CD4-positive, alpha-beta T cell (primary cell): ENCODE measurements around the gene MAP1LC3B. TPM values are rescaled to one million over a fixed set of nuclear protein-coding genes. Genes with fewer than 3 reads are reported as not detected.

Experiments used
- ATAC-seq: fragments of 200-7000 bp; cut with Tn5 transposase; one replicate; pipeline ENCODE4 v1.10.0; 2022; ENCODE audit warnings: mild to moderate bottlenecking; ENCODE audit not compliant: poor library complexity
- CTCF ChIA-PET: fragments of 350-600 bp; sonication (Branson Sonifier 250); formaldehyde crosslinking; loops from one replicate; lab custom pipeline; 2021; ENCODE audit warnings: antibody characterized with exemption, inconsistent platforms; lab: Charles Lee
- POLR2A ChIA-PET: fragments of 350-600 bp; sonication (Branson Sonifier 250); formaldehyde crosslinking; loops from one replicate; lab custom pipeline; 2021; ENCODE audit warnings: antibody characterized with exemption, inconsistent platforms; lab: Charles Lee
- DNase-seq, 14 experiments: peaks; one replicate each; pipeline ENCODE4 v3.0.0-alpha.2; 2013 to 2020; ENCODE audit warnings: mixed read lengths in 2 of 14
- H3K27ac ChIP-seq, 2 donors: one replicate each; pipeline versions ENCODE4 v1.5.1 to v1.7.0; 2013; ENCODE audit warnings: low read length in 2 of 2, low read depth in 1 of 2, mild to moderate bottlenecking in 1 of 2
- H3K27me3 ChIP-seq, 2 experiments: 1 replicate in 1 of 2; 2 replicates in 1 of 2; pipeline versions ENCODE4 v1.6.1 to v1.7.0; 2013; ENCODE audit warnings: low read length in 2 of 2, control low read depth in 1 of 2, mild to moderate bottlenecking in 1 of 2, moderate library complexity in 1 of 2; ENCODE audit not compliant: insufficient read depth in 2 of 2, control insufficient read depth in 1 of 2
- H3K36me3 ChIP-seq: one replicate; pipeline ENCODE4 v1.6.1; 2013; ENCODE audit warnings: low read length, control low read depth; ENCODE audit not compliant: insufficient read depth
- H3K4me1 ChIP-seq: one replicate; pipeline ENCODE4 v1.6.1; 2013; ENCODE audit warnings: low read length, control low read depth; ENCODE audit not compliant: insufficient read depth
- H3K4me3 ChIP-seq: one replicate; pipeline ENCODE4 v1.5.1; 2013; ENCODE audit warnings: mild to moderate bottlenecking, low read length, moderate library complexity
- H3K9me3 ChIP-seq, 2 experiments: 1 replicate in 1 of 2; 2 replicates in 1 of 2; pipeline versions ENCODE4 v1.6.1 to v1.7.0; 2013; ENCODE audit warnings: low read length in 2 of 2, mild to moderate bottlenecking in 2 of 2, control low read depth in 1 of 2, moderate library complexity in 1 of 2; ENCODE audit not compliant: control insufficient read depth in 1 of 2, insufficient read depth in 1 of 2
- H3K27ac Mint-ChIP-seq: one replicate; pipeline ENCODE4 v1.8.0; 2020; ENCODE audit warnings: mixed read lengths
- H3K27me3 Mint-ChIP-seq: one replicate; pipeline ENCODE4 v1.8.0; 2021; ENCODE audit warnings: mixed read lengths
- H3K36me3 Mint-ChIP-seq: one replicate; pipeline ENCODE4 v1.8.0; 2021; ENCODE audit warnings: low read depth, mixed read lengths
- H3K4me1 Mint-ChIP-seq: one replicate; pipeline ENCODE4 v1.8.0; 2021; ENCODE audit warnings: low read depth, mixed read lengths
- H3K4me3 Mint-ChIP-seq: one replicate; pipeline ENCODE4 v1.8.0; 2020; ENCODE audit warnings: mild to moderate bottlenecking, mixed read lengths
- H3K9me3 Mint-ChIP-seq: one replicate; pipeline ENCODE4 v1.8.0; 2020; ENCODE audit warnings: mixed read lengths
- intact Hi-C, 2 experiments: fragments of 100-400 bp; cut with DNase I in 1 of 2; cut with micrococcal nuclease in 1 of 2; formaldehyde crosslinking; loops; one replicate each; pipeline versions ENCODE4 v1.15.1 to v1.9.0; 2023 to 2025; cut with DNase I, micrococcal nuclease
- total RNA-seq, 174 experiments: library from RNA in 2 of 174; stranded (reverse) in 2 of 174; gene quantifications; one replicate each; pipeline ENCODE4 v1.2.3 and lab custom pipeline; 2021 to 2026
- TF ChIP-seq, protein P1 (sequence below): fragments of 200-600 bp; IDR thresholded peaks from one replicate; pipeline ENCODE4 v1.8.0; 2022; ENCODE audit warnings: antibody characterized with exemption, mild to moderate bottlenecking

MAP1LC3B gene
- total RNA-seq, 2 experiments from 2014 or later = 92.4 to 96.6 TPM

DNA sequence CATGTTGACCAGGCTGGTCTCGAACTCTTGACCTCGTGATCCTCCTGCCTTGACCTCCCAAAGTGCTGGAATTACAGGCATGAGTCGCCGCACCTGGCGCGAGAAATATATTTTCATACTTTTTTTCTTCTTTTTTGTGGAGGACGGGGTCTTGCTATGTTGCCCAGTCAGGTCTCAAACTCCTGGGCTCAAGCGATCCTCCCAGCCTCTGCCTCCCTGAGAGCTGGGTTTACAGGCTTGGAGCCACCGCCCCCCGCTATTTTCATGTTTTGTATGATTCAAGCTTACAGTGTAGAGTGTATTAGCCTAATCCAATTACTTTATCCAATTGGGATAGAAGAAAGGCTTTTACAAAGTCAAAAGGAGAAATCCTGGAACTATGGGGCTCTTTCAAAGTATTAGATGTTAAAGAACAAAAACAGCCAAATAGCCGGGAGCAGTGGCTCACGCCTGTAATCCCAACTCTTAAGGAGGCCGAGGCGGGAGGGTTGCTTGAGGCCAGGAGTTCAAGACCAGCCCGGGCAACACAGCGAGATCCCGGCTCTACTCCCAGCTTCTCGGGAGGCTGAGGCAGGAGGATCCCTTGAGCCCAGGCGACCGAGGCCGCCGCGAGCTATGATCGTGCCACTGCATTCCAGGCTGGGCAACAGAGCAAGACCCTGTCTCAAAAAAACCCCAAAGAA, 1.4 kb upstream of the MAP1LC3B start:
- Histone ChIP-seq H3K4me1 (peaks cover 55% of the 10 kb centered on the region), H3K4me3 (no peak overlapping the region), H3K9me3 (no peaks in the 10 kb centered on the region), H3K27ac (peak overlapping the region; percentile 78 to 86), H3K27me3 (no peaks in the 10 kb centered on the region), H3K36me3 (peaks cover 7% of the 10 kb centered on the region)
- Mint-ChIP-seq H3K4me1 (peaks cover 64% of the 10 kb centered on the region), H3K27ac (peak overlapping the region; percentile 98), H3K9me3 (no peaks in the 10 kb centered on the region), H3K4me3 (peak overlapping the region; percentile 93), H3K36me3 (peaks cover 31% of the 10 kb centered on the region), H3K27me3 (no peaks in the 10 kb centered on the region)
- ATAC-seq (no peak), DNase-seq (peak in 1 of 14 experiments; percentile 30)
- CTCF ChIA-PET = no interaction called here
- POLR2A ChIA-PET = interaction anchor here (5.4 kb wide), 1 partner anchor 8 kb away, joined by 99 read pairs; the partner anchor contains the start of gene FBXO31
- TF ChIP-seq, protein P1, sequence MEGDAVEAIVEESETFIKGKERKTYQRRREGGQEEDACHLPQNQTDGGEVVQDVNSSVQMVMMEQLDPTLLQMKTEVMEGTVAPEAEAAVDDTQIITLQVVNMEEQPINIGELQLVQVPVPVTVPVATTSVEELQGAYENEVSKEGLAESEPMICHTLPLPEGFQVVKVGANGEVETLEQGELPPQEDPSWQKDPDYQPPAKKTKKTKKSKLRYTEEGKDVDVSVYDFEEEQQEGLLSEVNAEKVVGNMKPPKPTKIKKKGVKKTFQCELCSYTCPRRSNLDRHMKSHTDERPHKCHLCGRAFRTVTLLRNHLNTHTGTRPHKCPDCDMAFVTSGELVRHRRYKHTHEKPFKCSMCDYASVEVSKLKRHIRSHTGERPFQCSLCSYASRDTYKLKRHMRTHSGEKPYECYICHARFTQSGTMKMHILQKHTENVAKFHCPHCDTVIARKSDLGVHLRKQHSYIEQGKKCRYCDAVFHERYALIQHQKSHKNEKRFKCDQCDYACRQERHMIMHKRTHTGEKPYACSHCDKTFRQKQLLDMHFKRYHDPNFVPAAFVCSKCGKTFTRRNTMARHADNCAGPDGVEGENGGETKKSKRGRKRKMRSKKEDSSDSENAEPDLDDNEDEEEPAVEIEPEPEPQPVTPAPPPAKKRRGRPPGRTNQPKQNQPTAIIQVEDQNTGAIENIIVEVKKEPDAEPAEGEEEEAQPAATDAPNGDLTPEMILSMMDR = no peak
- intact Hi-C loops = loop anchor here (5.0 kb wide), 3 partner anchors 102 to 562 kb away; partner anchors contain the start of genes BANP (in 1 of the 2), KLHDC4 (in 1 of the 2) and ZCCHC14 (in 1 of the 2)

DNA sequence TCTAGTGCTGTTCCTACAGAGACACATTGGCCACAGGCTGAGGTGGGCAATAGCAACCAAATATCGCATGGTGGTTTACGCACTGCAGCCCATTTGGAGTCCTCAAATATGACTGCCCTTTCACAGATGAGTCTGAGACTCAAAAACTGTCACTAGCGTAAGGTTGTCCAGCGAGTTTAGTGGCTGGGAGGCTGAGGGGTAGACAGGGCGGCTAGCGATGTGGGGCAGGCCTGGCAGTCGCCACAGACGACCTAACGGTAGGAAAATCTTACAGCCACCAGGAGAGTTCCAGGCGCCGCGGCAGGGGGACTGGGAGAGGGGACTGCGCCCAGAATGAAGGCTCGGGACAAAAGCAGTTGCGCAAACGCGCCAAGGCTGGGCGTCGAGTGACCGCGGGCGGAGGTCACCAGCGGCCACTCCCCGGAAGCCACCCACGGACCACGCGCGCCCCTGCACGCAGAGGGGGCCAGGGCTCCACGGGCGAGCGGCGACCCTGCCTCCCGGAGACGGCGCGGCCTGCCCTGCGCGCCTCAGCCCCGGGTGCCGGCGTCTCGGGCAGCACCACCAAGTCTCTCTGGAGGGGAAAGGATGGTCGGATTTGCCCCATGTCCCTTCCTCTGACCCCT, 699 bp upstream of the MAP1LC3B start:
- peaks cover 7% of the 10 kb centered on the region for H3K36me3 ChIP-seq
- peak overlapping the region; percentile 78 to 86 for H3K27ac ChIP-seq
- H3K27ac Mint-ChIP-seq = peak overlapping the region; percentile 98
- H3K27me3 ChIP-seq = no peaks in the 10 kb centered on the region
- peak in 1 of 14 experiments; percentile 9 for DNase-seq
- TF ChIP-seq, protein P1 = no peak
- H3K4me1 ChIP-seq = peaks cover 50% of the 10 kb centered on the region
- peaks cover 61% of the 10 kb centered on the region for H3K4me1 Mint-ChIP-seq
- ChIA-PET POLR2A (interaction anchor here (5.4 kb wide), 1 partner anchor 9 kb away, joined by 99 read pairs; the partner anchor contains the start of gene FBXO31), CTCF (no interaction called here)
- peaks cover 34% of the 10 kb centered on the region for H3K36me3 Mint-ChIP-seq
- peak overlapping the region; percentile 93 for H3K4me3 Mint-ChIP-seq
- H3K27me3 Mint-ChIP-seq = no peaks in the 10 kb centered on the region
- H3K9me3 ChIP-seq = no peaks in the 10 kb centered on the region
- intact Hi-C loops = loop anchor here (5.0 kb wide), 3 partner anchors 101 to 561 kb away; partner anchors contain the start of genes BANP (in 1 of the 2), KLHDC4 (in 1 of the 2) and ZCCHC14 (in 1 of the 2)
- ATAC-seq = no peak
- peak overlapping the region; percentile 52 for H3K4me3 ChIP-seq
- H3K9me3 Mint-ChIP-seq = no peaks in the 10 kb centered on the region

GRCh38 chr16:87392821-87393679, 914 bp downstream of the MAP1LC3B start:
- H3K27me3 ChIP-seq = no peaks in the 10 kb centered on the region
- POLR2A ChIA-PET = interaction anchor here (0.6 to 5.4 kb wide), 5 partner anchors 10 to 373 kb away, joined by 3 to 99 read pairs (median 6); partner anchors contain the start of genes C16orf95, FBXO31 and KLHDC4
- Mint-ChIP-seq H3K27me3 (no peaks in the 10 kb centered on the region), H3K9me3 (no peaks in the 10 kb centered on the region), H3K4me1 (peaks cover 53% of the 10 kb centered on the region), H3K36me3 (peaks cover 37% of the 10 kb centered on the region), H3K4me3 (peak overlapping the region; percentile 95), H3K27ac (peak overlapping the region; percentile 90)
- peaks cover 41% of the 10 kb centered on the region for H3K4me1 ChIP-seq
- CTCF ChIA-PET = interaction anchor here (0.8 kb wide), 1 partner anchor 243 kb away, joined by 3 read pairs; no protein-coding TSS in a partner anchor
- no peaks in the 10 kb centered on the region for H3K9me3 ChIP-seq
- TF ChIP-seq, protein P1 = no peak
- intact Hi-C loops = loop anchor here (1.0 to 5.0 kb wide), 7 partner anchors 10 to 559 kb away; partner anchors contain the start of genes ZCCHC14 (in 2 of the 2), BANP (in 1 of the 2), C16orf95 (in 1 of the 2) and FBXO31 (in 1 of the 2)
- ATAC-seq (no peak), DNase-seq (peak in 11 of 14 experiments; percentile 17 to 63 (median 33))
- peaks cover 7% of the 10 kb centered on the region for H3K36me3 ChIP-seq
- peak overlapping the region; percentile 84 for H3K4me3 ChIP-seq
- H3K27ac ChIP-seq = peak overlapping the region; percentile 52 to 57
